Neural cell (in vitro differentiated cells): ENCODE measurements around the gene EVC.

ENCODE experiments used
- CTCF ChIP-seq: fragments of 450-650 bp; IDR thresholded peaks from 2 replicates; pipeline ENCODE4 v1.5.1; 2014; ENCODE audit warnings: antibody characterized with exemption, mild to moderate bottlenecking, moderate library complexity; ENCODE audit not compliant: poor library complexity, severe bottlenecking
- EP300 ChIP-seq: fragments of 450-650 bp; conservative IDR thresholded peaks from 2 replicates; pipeline ENCODE4 v1.6.1; 2014; ENCODE audit warnings: antibody characterized with exemption, mild to moderate bottlenecking, moderate library complexity; ENCODE audit not compliant: poor library complexity, severe bottlenecking
- EZH2 ChIP-seq: fragments of 200-600, 300-800 bp; shearing (Covaris generic), sonication (generic); IDR thresholded peaks from 2 replicates; pipeline ENCODE4 v1.6.1; 2014; ENCODE audit warnings: antibody characterized with exemption, low read length, borderline replicate concordance, mild to moderate bottlenecking; ENCODE audit not compliant: insufficient read depth, poor library complexity, severe bottlenecking
- POLR2AphosphoS5 ChIP-seq: IDR thresholded peaks from 2 replicates; pipeline ENCODE4 v1.6.1; 2012
- RAD21 ChIP-seq: fragments of 450-650 bp; conservative IDR thresholded peaks from 2 replicates; pipeline ENCODE4 v1.6.1; 2014; ENCODE audit warnings: antibody characterized with exemption, mild to moderate bottlenecking, moderate library complexity
- TAF1 ChIP-seq: IDR thresholded peaks from 2 replicates; pipeline ENCODE4 v1.6.1; 2012; ENCODE audit warnings: low read depth

DNA sequence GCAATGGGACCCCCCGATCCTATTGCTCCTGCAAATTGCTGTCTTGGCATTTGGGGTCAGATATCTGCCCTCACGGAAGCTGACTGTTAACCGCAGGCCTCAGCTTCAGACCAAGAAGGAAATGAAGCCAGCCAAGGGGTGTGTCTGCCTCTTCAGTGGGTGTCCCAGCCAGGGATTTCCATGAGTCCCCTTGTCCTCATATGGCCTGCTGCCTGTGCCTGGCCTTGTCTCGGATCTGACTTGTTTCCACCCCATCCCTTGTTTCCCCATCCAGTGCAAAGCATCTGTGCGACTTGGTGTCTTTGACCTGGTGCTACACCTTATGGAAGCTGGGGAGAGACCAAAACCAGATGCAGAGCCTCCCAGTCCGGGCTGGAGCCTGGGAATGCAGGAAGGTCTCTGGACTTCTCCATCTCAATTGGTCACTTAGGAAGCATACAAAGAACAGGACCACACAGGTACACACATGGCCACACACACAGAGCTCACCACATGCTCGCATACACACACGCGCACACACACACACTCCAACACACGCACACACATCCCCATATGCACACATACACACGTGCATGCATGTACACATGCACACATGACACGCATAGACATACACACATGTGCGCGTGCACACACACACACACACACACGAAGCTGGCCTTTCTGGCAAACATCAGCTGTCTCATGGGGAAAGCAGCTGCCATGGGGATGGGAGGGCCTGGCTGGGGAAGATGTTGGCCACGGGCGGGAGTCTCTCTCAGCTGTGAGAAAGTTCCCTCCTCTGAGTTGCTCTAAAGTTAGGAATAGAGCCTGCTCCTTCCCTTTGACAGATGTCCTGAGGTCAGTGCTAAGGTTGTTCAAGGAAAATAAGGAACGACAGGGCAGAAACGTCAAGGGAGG is 116.4 kb downstream of the EVC start:
- TF ChIP-seq EP300 (no peak), CTCF (no peak), RAD21 (no peak), EZH2 (no peak), POLR2AphosphoS5 (no peak), TAF1 (no peak)
